Activated gamma-delta T cell treated with anti-CD3 and anti-CD28 coated beads, Interleukin-2, amount 50 U/mL, for 16 hours (primary cell): ENCODE results near the gene MBL2.

ENCODE experiments used
- DNase-seq: peaks from one replicate; pipeline ENCODE4 v3.0.0-alpha.2; 2020; ENCODE audit warnings: low read depth

The MBL2 gene

DNA sequence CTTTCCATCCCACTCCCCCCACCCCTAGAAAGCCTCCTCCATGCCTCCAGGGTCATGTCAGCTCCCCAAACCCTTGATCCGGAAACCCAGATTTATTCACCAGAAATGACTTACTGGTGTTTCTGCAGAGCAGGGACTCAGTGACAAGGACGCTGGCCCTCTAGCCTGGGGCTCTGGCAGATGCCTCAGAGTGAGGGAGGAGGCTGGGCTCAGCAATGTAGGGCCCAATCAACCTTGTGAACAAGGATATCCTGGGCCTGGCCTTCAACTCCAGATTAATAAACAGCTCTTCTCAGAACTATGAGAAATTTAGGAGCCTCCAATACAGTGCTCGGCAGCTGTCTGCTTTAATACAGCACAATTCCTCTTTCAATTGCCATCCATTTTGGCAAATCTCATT lies at the start of gene MBL2:
Gene MBL2 (minus strand): TSS at position 162 of the 400 bp plus-strand sequence. CDS start 1,149 bp downstream, outside the sequence.
- DNase-seq, result no peak

DNA sequence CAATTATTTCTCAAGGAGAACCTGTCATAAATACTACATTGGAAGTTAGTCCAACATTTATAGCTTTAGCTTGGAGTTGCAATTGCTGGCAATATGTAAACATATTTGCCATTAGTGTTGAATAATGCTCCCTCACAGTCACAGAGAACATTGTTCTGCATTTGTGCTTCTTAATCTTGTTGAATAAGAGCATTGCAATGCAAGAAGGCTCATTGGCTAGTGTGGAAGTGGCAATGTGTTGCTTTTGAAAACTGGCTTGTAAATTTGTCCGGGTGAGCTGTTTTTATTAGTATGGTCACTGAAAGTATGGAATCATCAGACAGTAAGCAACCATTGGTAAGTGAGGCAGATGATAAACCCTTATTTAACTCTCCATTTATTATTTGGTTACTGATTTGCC lies 47.7 kb upstream of the MBL2 start:
- no peak for DNase-seq

DNA sequence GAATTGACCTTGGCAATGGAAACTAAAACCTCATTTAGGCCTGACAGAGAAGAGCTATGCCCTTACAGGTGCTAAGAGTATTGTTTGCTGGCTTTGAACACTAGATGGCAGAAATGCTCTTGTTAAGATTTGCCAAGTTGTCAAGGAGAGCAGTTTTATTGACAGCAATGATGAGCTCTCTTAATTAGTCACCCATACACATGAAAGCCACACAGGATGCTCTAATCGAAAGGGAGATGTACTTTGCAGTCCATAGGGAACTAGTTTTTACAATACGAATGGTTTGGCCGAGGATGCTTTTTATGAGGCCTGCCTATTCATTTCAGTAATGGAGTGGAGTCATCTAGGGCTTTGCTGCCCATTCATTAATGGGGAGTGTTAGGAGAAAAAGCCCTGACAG lies 45.4 kb upstream of the MBL2 start:
- DNase-seq, result no peak

DNA sequence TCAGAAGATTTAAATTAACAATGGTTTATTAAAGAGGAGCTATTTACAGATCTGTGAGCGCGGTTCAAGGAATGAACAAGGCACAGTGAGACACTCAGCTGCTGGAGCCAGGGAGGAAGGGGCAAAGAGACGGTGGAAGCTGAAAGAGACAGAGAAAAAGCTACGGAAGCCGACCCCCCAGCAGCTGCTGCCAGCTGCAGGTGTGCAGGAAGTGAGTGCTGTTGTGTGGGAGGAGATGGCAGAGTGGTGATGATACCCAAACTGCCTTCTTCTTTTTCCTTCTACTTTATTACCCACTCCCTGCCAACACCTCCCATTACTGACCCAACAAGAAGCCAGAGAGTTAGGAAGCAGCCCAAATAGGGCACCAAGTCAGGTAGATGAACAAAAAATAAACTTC lies 41.9 kb upstream of the MBL2 start:
- DNase-seq, result no peak

DNA sequence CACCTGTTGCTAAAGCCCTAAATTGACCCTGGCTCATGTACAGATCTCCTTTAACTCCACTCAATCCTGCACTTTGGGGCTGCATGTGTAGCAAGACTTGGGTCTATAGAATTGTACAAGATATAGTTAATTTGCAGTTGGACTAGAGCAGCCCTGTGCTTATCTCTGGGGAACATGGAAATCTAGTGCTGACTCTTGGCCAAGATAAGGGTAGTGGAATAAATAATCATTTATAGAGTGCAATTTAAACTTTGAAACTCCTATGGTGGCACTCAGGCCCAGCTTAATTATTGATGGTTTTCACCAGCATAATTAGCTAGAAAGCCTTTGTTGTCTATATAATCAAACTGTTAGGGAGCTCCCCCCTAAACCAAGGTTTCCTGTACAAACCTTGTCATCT lies 39.2 kb upstream of the MBL2 start:
- no peak for DNase-seq

DNA sequence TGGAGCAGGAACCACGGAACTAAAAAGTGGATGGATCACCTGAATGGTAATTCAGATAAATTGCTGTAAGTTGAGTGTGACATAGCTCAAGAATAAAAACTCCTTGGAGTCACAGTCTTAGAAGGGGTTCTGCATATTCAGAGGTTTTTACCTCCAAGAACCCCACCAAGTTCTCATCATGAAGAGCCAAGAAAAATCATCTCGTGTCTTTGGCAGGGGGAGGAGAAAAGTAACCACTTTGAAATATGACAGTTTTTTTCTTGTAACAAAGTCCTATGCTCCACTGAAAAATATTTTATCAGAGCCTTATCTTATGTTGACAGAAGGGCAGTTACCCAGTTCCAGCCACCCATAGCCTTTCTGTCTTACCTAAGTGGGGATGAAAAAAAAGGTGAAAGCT lies 38.2 kb upstream of the MBL2 start:
- no peak for DNase-seq

DNA sequence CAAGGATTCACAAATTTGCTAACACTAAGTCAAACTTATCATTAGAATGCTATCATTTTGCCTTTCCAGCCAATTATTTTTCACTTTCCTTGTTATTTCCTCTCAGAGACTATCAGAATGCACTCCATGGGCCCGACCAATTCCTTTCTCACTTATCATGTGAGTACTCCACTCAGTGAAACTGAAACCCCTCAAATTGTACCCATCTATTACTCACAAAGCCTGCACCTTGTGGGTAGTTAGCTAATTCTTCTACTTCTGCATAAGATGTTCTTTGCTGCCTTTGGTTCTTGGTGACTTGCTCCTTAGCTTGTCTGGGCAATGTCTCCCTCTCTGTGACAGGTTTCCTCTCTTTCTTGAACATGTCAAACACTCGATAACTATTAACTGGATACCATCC lies 35.2 kb upstream of the MBL2 start:
- no peak for DNase-seq

DNA sequence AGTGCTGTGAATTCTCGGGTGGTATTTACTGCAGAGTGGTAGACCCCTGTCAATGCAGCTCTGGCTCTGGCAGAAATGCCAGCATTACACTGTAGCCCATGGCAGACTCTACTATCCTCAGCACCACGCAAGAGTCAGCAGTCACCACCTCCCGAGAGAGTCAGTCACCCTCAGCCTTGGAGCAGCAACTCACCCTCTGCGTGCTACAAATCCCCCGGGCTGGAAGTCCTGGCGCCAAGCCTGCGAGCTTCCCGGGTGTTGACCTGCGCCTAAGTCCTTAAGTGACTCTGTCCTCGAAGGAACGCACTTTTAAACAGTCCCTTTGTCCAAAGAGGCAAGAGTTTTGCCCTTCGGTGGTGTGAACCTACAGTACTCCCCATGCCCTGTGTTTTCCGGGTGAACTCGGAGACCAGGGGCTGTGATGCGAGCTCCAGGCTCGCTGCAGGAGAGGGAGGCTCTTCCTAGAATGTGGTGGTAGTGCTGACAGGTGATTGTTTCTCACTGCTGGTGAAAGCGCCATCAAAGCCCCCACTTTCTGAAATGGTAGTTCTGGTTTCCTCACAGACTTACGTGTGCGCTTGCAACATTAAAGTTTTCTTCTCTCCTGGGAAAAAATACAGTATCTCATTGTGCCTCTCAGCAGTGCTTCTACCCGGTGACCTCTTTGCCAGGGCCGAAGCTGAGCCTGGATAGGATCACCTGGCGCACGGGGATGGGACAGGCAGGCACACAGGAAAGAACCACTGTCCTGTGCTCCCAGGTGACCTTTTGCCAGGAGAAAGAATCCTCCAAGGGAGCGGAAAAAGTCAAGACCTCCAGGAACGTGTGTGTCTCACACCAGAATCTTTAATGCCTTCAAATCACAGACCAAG lies 33.1 kb upstream of the MBL2 start:
- DNase-seq, result no peak

DNA sequence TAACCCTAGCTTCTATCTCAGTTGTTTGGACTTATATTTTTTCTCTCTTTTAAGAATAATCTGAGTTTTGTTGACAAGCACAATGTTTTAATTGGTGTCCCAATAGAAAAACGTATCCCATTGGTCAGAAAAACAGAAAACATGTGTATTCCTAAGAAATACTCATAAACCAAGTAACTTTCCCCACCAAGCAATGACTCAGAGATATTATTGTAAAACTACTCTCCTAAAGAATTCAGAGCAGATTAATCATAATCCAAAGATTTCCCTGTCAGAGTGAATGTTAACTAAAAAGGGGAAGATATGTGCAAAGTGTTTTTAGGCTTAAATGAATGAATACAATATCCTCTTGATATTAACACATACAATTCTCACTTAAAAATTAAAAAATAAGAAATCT lies 29.4 kb upstream of the MBL2 start:
- no peak for DNase-seq

DNA sequence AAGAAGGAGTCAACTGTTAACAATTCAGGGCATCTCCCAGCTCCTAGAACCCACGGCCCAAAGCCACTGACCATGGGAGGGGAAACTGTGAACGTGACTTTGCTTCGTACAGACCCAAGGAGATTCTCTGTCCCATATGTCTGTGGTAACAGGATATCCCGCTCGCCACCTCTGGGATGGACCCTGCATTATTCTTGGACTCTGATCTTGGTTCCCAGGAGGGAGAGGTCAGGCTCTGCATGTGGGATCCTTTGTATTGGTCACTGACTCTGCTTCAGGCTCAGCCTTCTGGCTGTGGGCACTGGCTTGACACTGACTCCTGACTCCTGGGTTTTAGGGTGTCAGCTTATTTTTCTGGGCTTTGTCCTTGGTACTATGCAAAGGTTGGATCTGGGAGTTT lies 13.5 kb upstream of the MBL2 start:
- no peak for DNase-seq

DNA sequence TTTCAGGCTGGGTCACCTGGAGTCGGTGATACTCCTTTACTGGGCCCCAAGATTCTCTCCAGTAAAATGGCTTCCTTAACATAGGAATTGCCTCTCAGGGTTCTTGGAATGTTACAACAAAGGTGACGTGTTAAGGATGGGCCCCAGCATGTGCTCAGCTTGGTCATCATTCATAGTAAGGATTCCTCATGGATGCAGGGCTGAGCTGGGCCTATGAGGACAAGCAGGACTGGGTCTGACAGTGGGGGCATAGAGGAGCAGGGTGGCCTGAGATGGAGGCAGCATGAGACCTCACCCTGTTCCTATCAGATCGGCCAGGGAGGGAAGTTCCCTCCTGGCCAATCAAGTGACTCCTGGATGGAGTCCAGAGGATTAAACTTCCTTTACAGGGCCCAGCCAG lies 12.8 kb upstream of the MBL2 start:
- DNase-seq, result no peak

DNA sequence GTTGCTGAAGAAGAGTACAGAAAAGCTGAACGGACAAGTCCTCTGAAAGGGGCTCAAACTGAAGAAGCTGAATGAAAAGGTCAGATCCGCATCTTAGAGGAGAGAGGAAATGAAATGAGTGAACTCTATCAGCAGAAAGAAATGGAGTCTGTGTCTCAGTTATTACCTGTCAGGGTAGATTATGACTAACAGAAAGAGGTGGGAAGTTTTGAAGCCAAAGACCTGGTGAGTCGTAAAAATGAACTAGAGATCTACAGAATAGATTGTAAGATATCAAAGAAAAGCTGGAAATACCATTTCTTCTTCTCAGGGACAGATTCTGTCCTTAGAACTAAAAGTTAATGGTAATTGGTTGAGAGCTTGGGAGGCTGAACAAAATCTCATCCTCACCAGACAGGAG lies 11.1 kb upstream of the MBL2 start:
- no peak for DNase-seq

DNA sequence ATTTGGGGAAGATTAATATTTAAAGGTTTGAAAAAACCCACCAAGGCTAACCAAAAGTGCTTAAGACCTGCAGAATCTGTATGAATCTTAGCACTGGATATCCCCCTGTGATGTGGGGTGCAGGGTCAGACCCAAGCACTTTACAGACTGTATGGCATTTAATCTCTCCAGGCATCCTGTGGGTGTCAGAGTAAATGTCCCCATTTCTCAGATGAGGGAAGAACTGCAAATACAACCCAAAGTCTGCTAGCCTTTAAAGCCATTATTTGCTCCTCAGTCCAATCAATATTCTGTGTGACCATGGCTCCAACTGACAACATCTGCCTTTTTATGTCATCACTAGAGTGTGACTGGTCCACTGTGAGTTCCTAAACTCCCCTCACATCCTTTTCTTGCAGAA lies 10.0 kb upstream of the MBL2 start:
- DNase-seq, result no peak

DNA sequence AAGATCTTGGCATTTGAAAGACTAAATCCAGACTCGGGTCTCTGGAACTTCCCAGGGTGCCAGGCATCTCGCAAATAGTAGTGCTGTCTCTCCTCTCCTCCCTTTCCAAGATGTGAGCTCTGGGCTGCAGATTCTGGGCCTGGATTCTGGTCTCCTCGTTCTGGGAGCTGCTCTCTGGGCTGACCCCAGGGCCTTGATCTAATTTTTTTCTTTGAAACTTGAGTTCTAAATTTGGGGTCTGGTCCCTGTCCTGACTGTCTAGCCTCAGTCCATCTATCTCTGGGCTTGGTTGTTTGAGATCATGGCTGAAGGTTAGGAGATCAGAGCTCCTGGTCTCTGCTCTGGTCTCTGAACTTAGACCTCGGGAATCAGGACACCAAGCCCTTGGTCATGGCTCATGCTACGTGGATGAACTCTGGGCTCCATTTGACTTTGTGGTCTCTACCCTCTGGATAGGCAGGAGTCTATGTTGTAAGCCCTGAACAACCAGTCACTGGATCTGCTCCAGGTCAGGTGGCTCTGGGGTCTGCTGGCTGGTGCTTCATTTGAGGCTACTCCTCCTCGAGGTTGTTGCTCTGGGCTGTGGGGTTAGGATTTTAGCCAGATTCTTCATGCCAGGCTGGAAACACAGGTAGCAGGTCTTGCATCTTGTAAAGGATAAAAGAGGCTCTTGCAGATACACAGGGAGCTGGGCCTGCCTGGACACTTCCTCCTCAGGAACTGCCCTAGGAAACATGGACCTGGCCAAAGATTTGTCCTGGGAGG lies 8.0 kb upstream of the MBL2 start:
- no peak for DNase-seq

DNA sequence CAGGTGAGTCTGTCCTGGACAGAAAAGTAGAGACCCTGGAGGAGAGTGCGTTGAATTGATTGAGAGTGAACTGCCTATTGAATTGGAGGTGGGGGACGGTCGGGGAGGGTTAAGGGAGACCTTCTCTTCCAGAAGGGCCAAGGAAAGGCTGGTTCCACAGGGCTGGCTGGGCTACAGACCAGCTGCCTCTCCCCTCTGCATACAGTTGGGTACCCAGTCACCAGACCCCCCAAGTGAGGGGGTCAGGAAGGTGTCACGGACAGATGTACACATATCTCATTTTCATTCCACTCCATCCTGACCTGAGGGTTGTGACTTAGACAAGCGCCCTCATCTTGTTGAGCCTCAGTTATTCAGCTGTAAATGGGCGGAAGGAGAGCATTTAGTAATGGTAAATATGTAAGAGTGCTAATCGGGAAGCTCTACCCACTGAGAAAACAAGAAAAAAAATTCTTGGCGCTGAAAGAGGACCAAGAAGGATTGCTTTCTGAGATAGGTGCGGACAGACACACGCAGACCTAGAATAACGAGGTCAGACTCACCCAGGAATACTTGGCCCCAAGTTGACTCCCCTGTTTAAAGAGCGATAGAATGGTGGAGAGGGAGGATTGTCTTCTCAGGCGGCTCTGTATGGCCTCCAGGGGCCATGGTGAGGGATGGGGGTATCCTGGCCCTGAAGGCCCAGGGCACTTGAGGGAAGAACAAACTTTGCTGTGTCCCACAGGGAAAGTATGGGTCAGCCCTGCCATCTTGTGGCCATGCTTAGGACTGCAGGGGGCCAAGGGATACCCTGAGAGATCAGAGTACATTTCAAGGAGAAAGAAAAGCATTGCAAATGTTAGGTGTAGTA lies 7.2 kb upstream of the MBL2 start:
- no peak for DNase-seq

DNA sequence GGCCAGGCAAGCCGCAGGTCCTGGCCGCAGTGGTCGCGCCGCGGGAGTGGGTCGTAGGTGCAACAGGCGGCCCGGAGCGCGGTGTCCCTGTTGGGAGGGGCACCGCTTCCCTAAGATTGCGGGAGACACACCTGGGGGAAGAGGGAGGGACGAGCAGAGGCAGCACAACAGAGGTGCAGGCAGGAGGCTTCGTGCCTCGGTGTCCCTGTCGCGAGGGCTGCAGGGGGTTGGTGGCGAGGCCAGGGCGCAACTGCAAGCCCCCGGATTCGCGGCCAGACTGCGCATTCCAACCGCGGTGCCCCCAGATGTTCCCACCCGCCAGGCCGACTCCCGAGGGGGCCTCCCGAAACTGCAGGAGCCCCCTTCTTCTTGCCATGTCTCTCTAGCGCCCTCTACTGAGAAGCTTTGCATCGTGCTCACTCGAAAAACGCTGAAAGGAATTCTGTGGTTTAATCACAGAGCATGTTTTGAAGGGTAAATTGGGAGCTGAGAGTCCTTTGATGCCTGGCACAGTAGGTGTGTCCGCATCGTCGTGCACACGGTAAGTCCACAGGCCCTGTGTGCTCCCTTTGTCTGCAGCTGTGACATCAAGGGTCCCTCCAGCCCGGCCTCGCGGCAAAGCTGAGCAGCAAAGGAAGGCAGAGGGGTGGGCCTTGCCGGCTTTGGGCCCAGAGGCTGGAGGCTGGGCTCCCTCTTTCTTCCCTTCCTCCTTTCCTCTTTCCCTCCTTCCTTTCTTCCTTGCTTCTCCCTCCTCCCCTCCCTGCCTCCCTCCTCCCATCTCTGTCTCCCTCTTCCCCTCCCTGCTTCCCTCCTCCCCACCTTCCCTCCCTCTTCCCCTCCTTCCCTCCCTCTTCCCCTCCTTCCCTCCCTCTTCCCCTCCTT lies 6.2 kb upstream of the MBL2 start:
- DNase-seq, result no peak

DNA sequence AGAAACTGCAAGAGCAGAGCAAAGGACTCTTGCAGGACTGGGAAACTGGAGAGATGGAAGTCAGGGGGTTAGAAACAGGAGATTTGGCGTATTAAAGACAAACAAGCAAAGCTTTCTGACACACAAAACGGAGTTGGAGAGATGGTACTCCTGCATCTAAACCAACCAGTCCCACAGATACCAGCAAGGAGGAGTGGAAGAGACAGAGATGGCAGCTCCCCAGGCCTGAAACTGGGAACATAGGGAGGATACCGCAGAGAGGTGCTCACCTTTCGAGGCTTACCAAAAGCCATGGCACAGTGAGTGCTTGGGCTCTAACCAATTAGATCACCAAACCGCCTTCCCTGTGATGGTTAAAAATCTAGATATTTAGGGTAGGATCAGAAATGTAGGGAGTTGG lies 4.8 kb upstream of the MBL2 start:
- DNase-seq, result no peak

DNA sequence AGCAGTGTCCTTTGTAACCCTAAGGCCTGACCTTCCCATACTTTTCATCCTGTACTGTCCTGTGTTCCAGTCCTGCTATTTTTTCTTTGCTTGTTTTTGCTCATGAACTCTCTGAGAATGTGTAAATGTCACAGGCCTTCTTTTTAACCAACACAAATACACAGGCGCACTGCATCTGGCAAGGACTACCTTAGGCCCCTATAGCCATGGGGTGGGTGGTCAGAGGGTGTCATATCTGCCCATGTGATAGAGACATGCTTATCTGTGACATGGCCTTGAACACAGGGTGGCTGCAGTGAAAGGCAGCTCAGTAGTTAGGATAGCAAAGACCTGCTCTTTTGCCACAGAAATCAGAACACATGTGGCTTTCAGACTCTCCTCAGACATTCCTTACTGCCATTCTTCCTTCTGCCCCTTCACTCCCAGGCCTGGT lies 3.9 kb upstream of the MBL2 start:
- DNase-seq, result no peak

DNA sequence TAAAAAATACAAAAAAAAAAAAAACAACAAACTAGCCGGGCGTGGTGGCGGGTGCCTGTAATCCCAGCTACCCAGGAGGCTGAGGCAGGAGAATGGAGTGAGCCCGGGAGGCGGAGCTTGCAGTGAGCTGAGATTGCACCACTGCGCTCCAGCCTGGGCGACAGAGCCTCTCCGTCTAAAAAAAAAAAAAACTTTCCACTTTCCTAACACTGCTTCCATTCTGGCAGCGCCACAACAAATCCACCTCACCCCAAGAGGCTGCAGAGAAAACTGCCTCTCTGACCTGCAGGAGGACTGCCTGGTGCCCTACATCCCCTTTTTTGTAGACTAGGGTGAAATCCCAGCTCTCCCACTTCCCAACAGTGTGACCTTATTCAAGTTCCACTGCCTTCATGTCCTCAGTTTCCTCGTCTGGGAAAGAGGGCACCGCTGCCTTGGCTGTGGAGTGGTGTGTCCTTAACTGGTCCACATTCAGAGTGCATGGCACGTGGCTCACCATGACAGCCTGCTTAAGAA lies 2.6 kb upstream of the MBL2 start:
- DNase-seq, result no peak

DNA sequence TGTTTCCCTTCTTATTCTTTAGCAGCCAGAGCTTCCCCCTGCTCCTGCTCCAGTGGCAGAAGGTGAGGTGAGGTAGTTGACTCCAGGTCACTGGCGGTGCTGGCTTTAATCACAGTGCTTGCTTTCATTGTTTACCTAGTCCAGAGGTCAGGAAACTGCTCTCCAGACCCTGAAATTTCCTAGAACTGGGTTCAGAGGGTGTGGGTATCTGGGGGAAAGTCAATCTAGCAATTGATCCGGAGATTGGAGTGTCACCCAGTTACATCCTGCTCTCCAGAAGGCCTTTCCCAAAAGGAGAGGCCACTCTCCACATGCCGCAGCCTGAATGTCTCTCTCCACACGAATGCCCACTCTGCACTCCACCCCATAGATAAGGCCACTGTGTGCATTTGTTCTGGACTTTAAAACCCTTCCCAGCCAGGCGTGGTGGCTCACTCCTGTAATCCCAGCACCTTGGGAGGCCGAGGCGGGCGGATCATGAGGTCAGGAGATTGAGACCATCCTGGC lies 2.1 kb upstream of the MBL2 start:
- no peak for DNase-seq

DNA sequence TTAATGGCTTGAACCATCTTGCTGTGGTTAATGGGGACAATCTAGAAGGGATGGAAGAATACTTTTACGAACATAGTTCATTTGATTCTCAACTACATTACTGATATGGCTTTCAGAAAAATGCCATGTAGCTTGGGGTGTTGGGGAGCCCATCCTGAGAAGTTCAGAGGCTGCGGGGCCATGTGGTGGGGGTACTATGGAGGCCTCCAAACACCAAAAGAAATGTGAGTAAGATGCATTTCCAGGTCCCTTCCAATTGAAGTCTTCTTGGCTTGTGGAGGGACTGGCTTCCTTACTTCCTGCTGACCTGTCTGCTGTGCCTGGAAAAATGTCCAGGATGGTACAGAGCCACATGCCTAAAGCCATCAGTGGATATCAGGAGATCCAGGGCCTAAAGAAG lies 1.6 kb upstream of the MBL2 start:
- no peak for DNase-seq
